Neural crest cell (in vitro differentiated cells): ENCODE data around the gene FARP1. TPM values are rescaled to one million over a fixed set of nuclear protein-coding genes. Genes with fewer than 3 reads are reported as not detected.
A peak's percentile ranks its signal among the peaks of the same experiment; 100 is the strongest.

Source experiments
- DNase-seq: peaks from one replicate; pipeline ENCODE4 v3.0.0; 2021; ENCODE audit warnings: low read depth, mixed read lengths, low spot score
- H3K27ac Mint-ChIP-seq: one replicate; pipeline ENCODE4 v1.8.0; 2021; ENCODE audit warnings: mild to moderate bottlenecking, mixed read lengths; ENCODE audit not compliant: unreplicated experiment
- H3K27me3 Mint-ChIP-seq: 2 replicates; pipeline ENCODE4 v1.8.0; 2021; ENCODE audit warnings: low read depth, mild to moderate bottlenecking, mixed read lengths
- H3K36me3 Mint-ChIP-seq: 2 replicates; pipeline ENCODE4 v1.8.0; 2021; ENCODE audit warnings: low read depth, mild to moderate bottlenecking, mixed read lengths
- H3K4me1 Mint-ChIP-seq: 2 replicates; pipeline ENCODE4 v1.8.0; 2021; ENCODE audit warnings: mixed read lengths
- H3K4me3 Mint-ChIP-seq: one replicate; pipeline ENCODE4 v1.8.0; 2021; ENCODE audit warnings: mild to moderate bottlenecking, mixed read lengths
- H3K9me3 Mint-ChIP-seq: 2 replicates; pipeline ENCODE4 v1.8.0; 2021; ENCODE audit warnings: mixed read lengths
- total RNA-seq: library from RNA; stranded (reverse); gene quantifications from 2 replicates; pipeline ENCODE4 v1.2.1, GENCODE V29; 2021
- TF ChIP-seq, protein P1 (sequence below): fragments of 200-600 bp; sonication (generic); conservative IDR thresholded peaks from 2 replicates; pipeline ENCODE4 v1.5.0; 2021; ENCODE audit warnings: antibody characterized with exemption, mild to moderate bottlenecking

Gene FARP1
- total RNA-seq, 1 donor from 2014 or later: 138 TPM

- TF ChIP-seq, protein P1, sequence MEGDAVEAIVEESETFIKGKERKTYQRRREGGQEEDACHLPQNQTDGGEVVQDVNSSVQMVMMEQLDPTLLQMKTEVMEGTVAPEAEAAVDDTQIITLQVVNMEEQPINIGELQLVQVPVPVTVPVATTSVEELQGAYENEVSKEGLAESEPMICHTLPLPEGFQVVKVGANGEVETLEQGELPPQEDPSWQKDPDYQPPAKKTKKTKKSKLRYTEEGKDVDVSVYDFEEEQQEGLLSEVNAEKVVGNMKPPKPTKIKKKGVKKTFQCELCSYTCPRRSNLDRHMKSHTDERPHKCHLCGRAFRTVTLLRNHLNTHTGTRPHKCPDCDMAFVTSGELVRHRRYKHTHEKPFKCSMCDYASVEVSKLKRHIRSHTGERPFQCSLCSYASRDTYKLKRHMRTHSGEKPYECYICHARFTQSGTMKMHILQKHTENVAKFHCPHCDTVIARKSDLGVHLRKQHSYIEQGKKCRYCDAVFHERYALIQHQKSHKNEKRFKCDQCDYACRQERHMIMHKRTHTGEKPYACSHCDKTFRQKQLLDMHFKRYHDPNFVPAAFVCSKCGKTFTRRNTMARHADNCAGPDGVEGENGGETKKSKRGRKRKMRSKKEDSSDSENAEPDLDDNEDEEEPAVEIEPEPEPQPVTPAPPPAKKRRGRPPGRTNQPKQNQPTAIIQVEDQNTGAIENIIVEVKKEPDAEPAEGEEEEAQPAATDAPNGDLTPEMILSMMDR: no peak
- H3K9me3 Mint-ChIP-seq: peaks cover 3% of the 10 kb centered on the region
- H3K4me3 Mint-ChIP-seq: no peak overlapping the region
- no peak for DNase-seq
- no peak overlapping the region for H3K27ac Mint-ChIP-seq
- no peaks in the 10 kb centered on the region for H3K36me3 Mint-ChIP-seq
- H3K27me3 Mint-ChIP-seq: no peaks in the 10 kb centered on the region
- peaks cover 28% of the 10 kb centered on the region for H3K4me1 Mint-ChIP-seq
Measured at GRCh38 chr13:98286799-98287198, 143.9 kb downstream of the FARP1 start.

GRCh38 chr13:98288211-98288610 is 145.3 kb downstream of the FARP1 start:
- Mint-ChIP-seq H3K9me3 (peaks cover 3% of the 10 kb centered on the region), H3K27ac (no peak overlapping the region), H3K27me3 (no peaks in the 10 kb centered on the region), H3K4me1 (peaks cover 42% of the 10 kb centered on the region), H3K4me3 (no peak overlapping the region), H3K36me3 (no peaks in the 10 kb centered on the region)
- TF ChIP-seq, protein P1: no peak
- no peak for DNase-seq

DNA sequence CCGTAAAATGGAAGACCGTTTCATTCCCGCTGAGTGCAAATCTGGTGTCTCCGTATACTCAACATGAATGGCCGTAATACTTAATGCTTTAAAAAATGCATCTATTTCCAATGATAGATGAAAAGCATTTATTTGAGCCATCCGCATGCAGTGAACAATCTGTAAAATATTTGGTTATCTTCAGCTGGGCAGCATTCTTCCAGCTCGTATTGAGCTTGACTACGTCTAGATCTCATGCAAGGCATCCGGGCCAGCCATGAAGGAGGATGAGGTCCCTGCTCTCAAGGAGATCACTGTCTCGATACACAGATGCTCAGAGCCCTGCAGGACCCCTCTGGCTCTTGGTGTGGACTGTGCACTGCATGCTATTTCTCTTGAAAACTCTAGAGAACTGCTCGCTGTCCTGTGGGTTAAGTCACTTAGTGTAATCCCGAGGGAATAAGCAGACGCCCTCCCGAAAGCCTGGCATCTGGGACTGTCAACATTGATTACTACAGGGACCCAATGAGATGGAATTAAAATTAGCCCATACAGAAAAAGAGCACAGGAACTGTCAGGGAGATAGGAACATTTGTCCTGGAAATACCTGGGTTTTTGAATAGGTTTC is 146.5 kb downstream of the FARP1 start:
- Mint-ChIP-seq H3K27me3 (no peaks in the 10 kb centered on the region), H3K9me3 (peaks cover 3% of the 10 kb centered on the region), H3K4me1 (peaks cover 51% of the 10 kb centered on the region), H3K4me3 (no peak overlapping the region), H3K27ac (no peak overlapping the region), H3K36me3 (no peaks in the 10 kb centered on the region)
- DNase-seq: no peak
- TF ChIP-seq, protein P1: no peak

GRCh38 chr13:98290261-98290660 is 147.4 kb downstream of the FARP1 start:
- no peak overlapping the region for H3K4me3 Mint-ChIP-seq
- no peak overlapping the region for H3K27ac Mint-ChIP-seq
- no peaks in the 10 kb centered on the region for H3K27me3 Mint-ChIP-seq
- peaks cover 3% of the 10 kb centered on the region for H3K9me3 Mint-ChIP-seq
- TF ChIP-seq, protein P1: no peak
- H3K4me1 Mint-ChIP-seq: peaks cover 54% of the 10 kb centered on the region
- H3K36me3 Mint-ChIP-seq: no peaks in the 10 kb centered on the region
- no peak for DNase-seq

DNA sequence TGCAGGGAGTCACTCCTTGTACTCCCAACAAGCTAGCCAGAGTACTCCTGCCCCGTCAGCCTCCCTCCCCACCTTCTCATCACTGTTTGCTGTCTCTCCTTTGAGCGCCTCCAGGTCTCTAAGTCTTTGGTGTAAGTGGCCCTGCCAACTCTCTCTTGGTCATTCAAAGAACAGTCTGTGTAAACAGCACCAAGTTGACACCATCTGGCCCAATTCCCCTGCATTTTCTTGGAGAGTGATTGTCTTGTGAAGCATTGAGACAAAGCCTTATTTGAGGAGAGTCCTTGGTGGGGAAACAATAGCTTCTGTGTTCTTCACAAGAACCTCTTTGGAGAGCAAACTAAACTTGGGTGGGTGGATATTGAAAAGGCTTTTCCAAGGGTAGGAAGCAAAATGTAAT is 148.8 kb downstream of the FARP1 start:
- Mint-ChIP-seq H3K36me3 (no peaks in the 10 kb centered on the region), H3K27ac (peak overlapping the region; percentile 13), H3K9me3 (peaks cover 3% of the 10 kb centered on the region), H3K27me3 (no peaks in the 10 kb centered on the region), H3K4me1 (peaks cover 58% of the 10 kb centered on the region), H3K4me3 (peak overlapping the region; percentile 7)
- TF ChIP-seq, protein P1: no peak
- DNase-seq: no peak
